OCI-LY1 (cell line): Measurements from ENCODE around the gene ITGB7.

ENCODE experiments used
- H2AFZ ChIP-seq: fragments of 200-600 bp; sonication (generic), shearing (Covaris generic); 2 replicates; pipeline ENCODE4 v1.6.0; 2014; ENCODE audit warnings: antibody characterized with exemption, mild to moderate bottlenecking, low read length
- H3F3A ChIP-seq: fragments of 200-600 bp; sonication (generic), shearing (Covaris generic); 2 replicates; pipeline ENCODE4 v1.6.0; 2014; ENCODE audit warnings: mild to moderate bottlenecking, antibody characterized with exemption, low read length, moderate library complexity; ENCODE audit not compliant: insufficient read depth
- H3K27ac ChIP-seq: fragments of 200-600 bp; sonication (generic); 2 replicates; pipeline ENCODE4 v1.5.1; 2014; ENCODE audit warnings: low read length, mixed run types, mild to moderate bottlenecking, low read depth; ENCODE audit not compliant: poor library complexity, severe bottlenecking
- H3K27me3 ChIP-seq: fragments of 200-600 bp; sonication (generic); 2 replicates; pipeline ENCODE4 v1.6.0; 2014; ENCODE audit warnings: antibody characterized with exemption, mild to moderate bottlenecking, low read length, moderate library complexity; ENCODE audit not compliant: insufficient read depth
- H3K36me3 ChIP-seq: fragments of 200-600 bp; sonication (generic); 2 replicates; pipeline ENCODE4 v1.6.1; 2014; ENCODE audit warnings: mild to moderate bottlenecking, antibody characterized with exemption, low read length, moderate library complexity, mixed read lengths; ENCODE audit not compliant: insufficient read depth
- H3K4me1 ChIP-seq: fragments of 200-600 bp; sonication (generic); 2 replicates; pipeline ENCODE4 v1.5.1; 2014; ENCODE audit warnings: mild to moderate bottlenecking, low read length, moderate library complexity; ENCODE audit not compliant: insufficient read depth, severe bottlenecking
- H3K4me2 ChIP-seq: fragments of 200-600 bp; sonication (generic), shearing (Covaris generic); 2 replicates; pipeline ENCODE4 v1.6.1; 2014; ENCODE audit warnings: low read length
- H3K4me3 ChIP-seq: fragments of 200-600 bp; sonication (generic); 2 replicates; pipeline ENCODE4 v1.5.1; 2014; ENCODE audit warnings: low read length, low read depth, mild to moderate bottlenecking, mixed read lengths; ENCODE audit not compliant: poor library complexity, severe bottlenecking
- H3K79me2 ChIP-seq: fragments of 200-600 bp; shearing (Covaris generic); 2 replicates; pipeline ENCODE4 v1.6.1; 2016; ENCODE audit warnings: mixed run types, low read length, mixed read lengths; ENCODE audit not compliant: insufficient read depth
- H3K9ac ChIP-seq: fragments of 200-600 bp; sonication (generic), shearing (Covaris generic); 2 replicates; pipeline ENCODE4 v1.6.1; 2014; ENCODE audit warnings: mild to moderate bottlenecking, low read length, mixed read lengths
- H3K9me2 ChIP-seq: fragments of 200-600 bp; sonication (generic), shearing (Covaris generic); 2 replicates; pipeline ENCODE4 v1.6.1; 2014; ENCODE audit warnings: low read depth, mild to moderate bottlenecking, low read length, mixed read lengths
- H3K9me3 ChIP-seq: fragments of 200-600 bp; shearing (Covaris generic); 2 replicates; pipeline ENCODE4 v1.6.1; 2014; ENCODE audit warnings: low read length, mixed read lengths
- H4K20me1 ChIP-seq: fragments of 200-600 bp; sonication (generic), shearing (Covaris generic); 2 replicates; pipeline ENCODE4 v1.6.0; 2016; ENCODE audit warnings: mild to moderate bottlenecking, low read length; ENCODE audit not compliant: insufficient read depth
- CTCF ChIP-seq: fragments of 200-600 bp; sonication (generic), shearing (Covaris generic); IDR thresholded peaks from 2 replicates; pipeline ENCODE4 v1.5.1; 2017; ENCODE audit warnings: mild to moderate bottlenecking, antibody characterized with exemption, low read length, moderate library complexity, mixed read lengths
- EZH2 ChIP-seq: fragments of 200-600 bp; sonication (generic), shearing (Covaris generic); IDR thresholded peaks from 2 replicates; pipeline ENCODE4 v1.8.0; 2017; ENCODE audit warnings: borderline replicate concordance, mixed run types, mild to moderate bottlenecking, antibody characterized with exemption, low read length, moderate library complexity, mixed read lengths

ITGB7 gene

GRCh38 chr12:53187145-53187899 lies 19.7 kb downstream of the ITGB7 start:
- H3K9me3 ChIP-seq, result no peaks in the 10 kb centered on the region
- H3K4me1 ChIP-seq, result peaks cover 12% of the 10 kb centered on the region
- H3K4me3 ChIP-seq, result no peak overlapping the region
- H3K36me3 ChIP-seq, result peaks cover 81% of the 10 kb centered on the region
- no peak overlapping the region for H3K27ac ChIP-seq
- H4K20me1 ChIP-seq, result no peaks in the 10 kb centered on the region
- H3K79me2 ChIP-seq, result no peaks in the 10 kb centered on the region
- H3F3A ChIP-seq, result 0 out of 2 replicates have a peak, but pooled peaks cover 2% of the 10 kb centered on the region
- H3K9ac ChIP-seq, result no peak overlapping the region
- no peaks in the 10 kb centered on the region for H3K27me3 ChIP-seq
- H2AFZ ChIP-seq, result no peak overlapping the region
- H3K9me2 ChIP-seq, result no peaks in the 10 kb centered on the region
- TF ChIP-seq EZH2 (no peak), CTCF (no peak)
- H3K4me2 ChIP-seq, result no peak overlapping the region

- Histone ChIP-seq H3K79me2 (no peaks in the 10 kb centered on the region), H3K4me1 (peaks cover 18% of the 10 kb centered on the region), H3K4me2 (no peak overlapping the region), H3K27me3 (no peaks in the 10 kb centered on the region), H2AFZ (no peak overlapping the region), H3K4me3 (no peak overlapping the region), H3K9ac (no peak overlapping the region), H3K9me3 (no peaks in the 10 kb centered on the region), H3K9me2 (no peaks in the 10 kb centered on the region), H3K27ac (no peak overlapping the region), H3F3A (0 out of 2 replicates have a peak, but pooled peaks cover 2% of the 10 kb centered on the region), H4K20me1 (no peaks in the 10 kb centered on the region), H3K36me3 (peaks cover 81% of the 10 kb centered on the region)
- TF ChIP-seq CTCF (no peak), EZH2 (no peak)
Observed at GRCh38 chr12:53186745-53187144, 20.3 kb downstream of the ITGB7 start.

- no peak overlapping the region for H3K4me2 ChIP-seq
- no peak overlapping the region for H3K4me3 ChIP-seq
- no peaks in the 10 kb centered on the region for H3K27me3 ChIP-seq
- H4K20me1 ChIP-seq, result no peaks in the 10 kb centered on the region
- no peak overlapping the region for H3K27ac ChIP-seq
- H3K9ac ChIP-seq, result no peak overlapping the region
- H3K36me3 ChIP-seq, result peaks cover 74% of the 10 kb centered on the region
- no peaks in the 10 kb centered on the region; the same call in 1 of the 2 replicates for H3K79me2 ChIP-seq
- no peaks in the 10 kb centered on the region for H3K9me3 ChIP-seq
- no peaks in the 10 kb centered on the region for H3K9me2 ChIP-seq
- H3F3A ChIP-seq, result 0 out of 2 replicates have a peak, but pooled peaks cover 2% of the 10 kb centered on the region
- H3K4me1 ChIP-seq, result peaks cover 24% of the 10 kb centered on the region
- H2AFZ ChIP-seq, result no peak overlapping the region
- TF ChIP-seq EZH2, result no peak
Observed at GRCh38 chr12:53185582-53186153, 21.4 kb downstream of the ITGB7 start.
